ENCODE measurements around the gene FAM149A.
A peak's percentile ranks its signal among the peaks of the same experiment; 100 is the strongest.

FAM149A gene

DNA sequence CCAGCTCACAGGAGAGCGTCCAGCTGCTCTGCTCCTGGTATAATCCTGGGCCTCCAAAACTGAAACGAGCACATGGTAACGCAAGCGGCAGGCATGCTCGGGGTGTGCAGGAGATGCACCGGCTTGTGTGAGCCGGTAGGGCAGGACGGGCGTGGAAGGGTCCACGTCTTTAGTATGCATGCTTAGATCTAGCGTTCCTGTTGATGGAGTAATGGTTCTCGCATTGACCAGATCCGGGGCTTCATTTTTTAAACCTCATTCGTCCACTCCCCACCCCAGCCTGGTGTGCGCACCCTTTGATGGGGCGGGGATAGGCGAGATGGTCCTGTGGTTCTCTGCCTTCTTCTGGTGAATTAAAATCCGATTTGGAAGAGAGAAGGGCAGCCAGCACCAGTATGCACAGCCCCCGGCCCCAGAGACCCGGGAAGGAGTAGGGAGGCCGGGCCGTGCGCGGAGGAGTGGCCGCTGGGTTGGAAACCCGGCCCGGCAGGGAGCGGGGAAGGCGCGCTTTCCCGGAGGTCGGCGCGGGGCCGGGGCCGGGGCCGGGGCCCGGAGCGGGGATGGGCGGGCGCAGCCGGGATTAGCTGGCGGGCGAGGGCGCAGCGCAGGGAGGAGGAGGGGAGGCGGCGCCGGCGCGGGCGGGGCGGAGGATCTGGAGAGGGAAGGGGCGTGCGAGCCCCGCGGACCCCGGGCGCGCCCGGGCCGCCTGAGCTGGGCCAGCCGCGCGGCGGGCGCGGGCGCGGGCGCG lies 39.9 kb downstream of the FAM149A start:
- H3K4me1 ChIP-seq (ENCODE audit: insufficient read depth, low read length), result peaks cover 9% of the 10 kb centered on the region
- H3K9me3 ChIP-seq (ENCODE audit: low read length), result no peaks in the 10 kb centered on the region
- H3K4me3 ChIP-seq (ENCODE audit: low read depth in 1 of 2, low read length in 2 of 2), result peak overlapping the region; percentile 65 to 76
- peak overlapping the region; percentile 76 for H3K27ac ChIP-seq (ENCODE audit: low read depth, low read length)
- no peaks in the 10 kb centered on the region for H3K27me3 ChIP-seq (ENCODE audit: control insufficient read depth in 1 of 2, insufficient read depth in 2 of 2, low read length in 2 of 2)
- no peaks in the 10 kb centered on the region for H3K36me3 ChIP-seq (ENCODE audit: insufficient read depth, low read length)
- H3K9ac ChIP-seq (ENCODE audit: low read length), result no peak overlapping the region

DNA sequence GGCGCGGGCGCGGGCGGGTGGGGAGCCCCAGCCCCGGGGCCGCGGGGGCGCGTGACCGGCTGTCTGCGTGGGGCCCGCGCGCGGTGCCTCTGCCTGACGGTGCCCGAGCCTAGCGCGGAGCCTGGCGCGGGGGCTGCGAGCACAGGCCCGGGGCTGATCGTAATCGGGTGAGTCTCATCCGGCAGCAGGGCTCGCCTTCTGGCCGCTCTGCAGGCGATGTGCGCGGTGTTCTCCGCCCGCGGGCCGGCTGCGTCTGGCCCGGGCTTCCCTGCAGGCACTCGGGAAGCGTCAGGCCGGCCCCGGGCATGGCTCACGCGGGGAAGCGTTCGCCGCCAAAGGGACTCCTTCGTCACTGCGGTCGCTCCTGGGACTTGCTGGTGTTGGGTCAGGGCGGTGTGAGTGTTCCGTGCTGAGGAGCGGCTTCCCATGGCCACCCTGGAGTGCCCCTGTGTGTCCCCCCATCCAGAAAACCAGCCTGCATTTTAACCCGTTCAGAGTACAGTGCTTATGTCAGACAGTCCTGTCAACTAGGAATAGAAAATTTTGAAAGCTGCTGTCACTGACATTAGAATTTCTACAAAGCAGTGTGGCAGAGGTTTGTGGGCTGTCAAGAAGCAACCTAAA lies 40.6 kb downstream of the FAM149A start:
- no peaks in the 10 kb centered on the region for H3K36me3 ChIP-seq (ENCODE audit: insufficient read depth, low read length)
- peak overlapping the region; percentile 77 for H3K9ac ChIP-seq (ENCODE audit: low read length)
- peak overlapping the region; percentile 67 for H3K27ac ChIP-seq (ENCODE audit: low read depth, low read length)
- H3K9me3 ChIP-seq (ENCODE audit: low read length), result no peaks in the 10 kb centered on the region
- peaks cover 9% of the 10 kb centered on the region for H3K4me1 ChIP-seq (ENCODE audit: insufficient read depth, low read length)
- H3K27me3 ChIP-seq (ENCODE audit: control insufficient read depth in 1 of 2, insufficient read depth in 2 of 2, low read length in 2 of 2), result no peaks in the 10 kb centered on the region
- peak overlapping the region; percentile 43 to 71 for H3K4me3 ChIP-seq (ENCODE audit: low read depth in 1 of 2, low read length in 2 of 2)

DNA sequence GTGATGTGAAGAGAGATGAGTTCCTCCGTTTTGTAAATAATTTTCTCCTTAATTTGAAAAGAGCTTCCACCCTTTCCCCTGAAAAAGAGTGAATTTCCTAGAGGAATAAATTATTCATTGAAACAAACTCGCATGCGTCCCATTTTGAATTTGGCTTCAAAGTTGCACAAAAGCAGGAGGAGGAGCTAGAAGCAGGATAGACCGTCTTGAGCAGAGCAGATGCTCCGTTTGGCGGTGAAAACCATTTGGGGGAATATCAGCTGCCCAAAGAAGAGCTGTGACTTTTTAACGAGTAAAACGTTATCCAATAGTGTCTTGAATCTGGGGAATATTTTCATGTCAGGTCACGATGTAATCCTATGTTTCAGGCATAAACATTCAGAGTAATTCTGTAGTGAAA lies 42.0 kb downstream of the FAM149A start:
- Histone ChIP-seq H3K4me3 (ENCODE audit: low read depth in 1 of 2, low read length in 2 of 2) (peak overlapping the region in 1 of 2 donors; percentile 7), H3K9me3 (ENCODE audit: low read length) (no peaks in the 10 kb centered on the region), H3K4me1 (ENCODE audit: insufficient read depth, low read length) (peaks cover 9% of the 10 kb centered on the region), H3K36me3 (ENCODE audit: insufficient read depth, low read length) (no peaks in the 10 kb centered on the region), H3K27ac (ENCODE audit: low read depth, low read length) (no peak overlapping the region), H3K9ac (ENCODE audit: low read length) (no peak overlapping the region), H3K27me3 (ENCODE audit: control insufficient read depth in 1 of 2, insufficient read depth in 2 of 2, low read length in 2 of 2) (no peaks in the 10 kb centered on the region)

DNA sequence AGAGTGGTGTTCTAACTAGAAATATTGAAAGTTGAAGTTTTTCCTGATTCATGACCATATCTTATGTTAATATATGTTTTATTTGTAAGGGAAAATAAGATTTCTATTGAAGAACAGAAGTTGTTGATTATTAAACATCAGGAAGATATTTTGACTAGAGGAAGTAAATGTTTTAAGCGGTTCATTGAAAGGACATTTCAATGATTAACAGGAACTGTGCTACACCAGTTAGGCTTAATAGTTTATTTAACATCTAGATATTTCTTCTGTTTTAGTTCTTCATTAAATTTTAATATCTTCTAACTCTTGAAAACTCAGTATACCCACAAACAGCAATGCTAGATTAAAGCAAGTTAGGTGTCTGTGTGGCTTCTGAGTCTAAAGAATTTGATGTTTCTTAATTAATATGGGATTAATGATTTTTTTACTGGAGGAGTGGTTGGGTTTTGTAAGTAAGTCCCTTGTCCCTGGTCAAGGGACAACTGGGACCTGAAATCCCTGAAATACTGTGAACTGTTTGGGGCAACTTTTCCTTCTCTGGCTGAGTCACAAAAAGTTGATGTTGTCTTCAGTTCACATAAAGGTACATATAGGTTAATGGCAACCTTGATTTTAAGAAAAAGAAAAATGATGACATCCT lies 44.0 kb downstream of the FAM149A start:
- peaks cover 6% of the 10 kb centered on the region for H3K36me3 ChIP-seq (ENCODE audit: insufficient read depth, low read length)
- no peaks in the 10 kb centered on the region for H3K9me3 ChIP-seq (ENCODE audit: low read length)
- no peak overlapping the region for H3K27ac ChIP-seq (ENCODE audit: low read depth, low read length)
- H3K9ac ChIP-seq (ENCODE audit: low read length), result no peak overlapping the region
- no peaks in the 10 kb centered on the region for H3K27me3 ChIP-seq (ENCODE audit: control insufficient read depth in 1 of 2, insufficient read depth in 2 of 2, low read length in 2 of 2)
- H3K4me3 ChIP-seq (ENCODE audit: low read depth in 1 of 2, low read length in 2 of 2), result no peak overlapping the region
- peaks cover 9% of the 10 kb centered on the region for H3K4me1 ChIP-seq (ENCODE audit: insufficient read depth, low read length)

DNA sequence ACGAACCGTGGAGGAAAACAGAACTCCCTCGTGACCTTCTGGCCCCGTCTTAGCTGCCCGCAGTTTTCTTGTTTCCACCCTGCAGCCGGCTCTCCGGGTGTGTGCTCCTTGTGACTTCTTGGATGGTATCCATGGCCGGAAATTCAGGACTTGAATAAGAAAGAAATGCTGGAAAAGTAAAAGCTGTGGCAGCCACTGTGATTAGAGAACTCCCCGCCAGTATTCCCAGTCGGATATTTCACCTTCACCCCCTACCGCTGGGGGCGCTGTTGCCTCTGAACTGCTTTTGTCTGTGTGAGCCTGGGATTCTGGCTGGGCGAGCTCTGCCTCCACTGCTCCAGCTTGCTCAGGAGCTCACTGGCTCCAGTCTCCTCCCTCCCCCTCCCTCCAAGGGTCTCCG lies 45.4 kb downstream of the FAM149A start:
- H3K27me3 ChIP-seq (ENCODE audit: control insufficient read depth in 1 of 2, insufficient read depth in 2 of 2, low read length in 2 of 2), result no peaks in the 10 kb centered on the region
- H3K36me3 ChIP-seq (ENCODE audit: insufficient read depth, low read length), result peaks cover 7% of the 10 kb centered on the region
- H3K9me3 ChIP-seq (ENCODE audit: low read length), result no peaks in the 10 kb centered on the region
- H3K4me3 ChIP-seq (ENCODE audit: low read depth in 1 of 2, low read length in 2 of 2), result no peak overlapping the region
- peaks cover 9% of the 10 kb centered on the region for H3K4me1 ChIP-seq (ENCODE audit: insufficient read depth, low read length)
- no peak overlapping the region for H3K27ac ChIP-seq (ENCODE audit: low read depth, low read length)
- H3K9ac ChIP-seq (ENCODE audit: low read length), result no peak overlapping the region

DNA sequence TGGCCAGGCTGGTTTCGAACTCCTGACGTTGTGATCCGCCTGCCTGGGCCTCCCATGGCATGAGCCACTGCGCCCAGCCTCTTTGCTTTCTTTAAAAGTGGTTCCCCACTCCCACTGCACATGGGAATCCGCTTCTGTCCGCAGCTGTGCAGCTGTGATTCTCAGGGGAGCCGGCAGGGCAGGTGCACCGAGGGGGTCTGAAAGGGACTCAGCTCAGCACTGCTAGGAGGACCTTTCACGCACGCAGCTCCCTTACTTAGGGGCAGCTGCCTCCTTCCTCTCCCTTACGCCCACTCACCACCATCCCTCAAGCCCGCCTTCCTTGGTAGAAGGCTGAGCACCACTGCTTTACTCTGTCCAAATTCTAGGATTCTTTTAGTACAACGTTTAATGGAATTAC lies 46.4 kb downstream of the FAM149A start:
- Histone ChIP-seq H3K4me3 (ENCODE audit: low read depth in 1 of 2, low read length in 2 of 2) (no peak overlapping the region), H3K9ac (ENCODE audit: low read length) (no peak overlapping the region), H3K9me3 (ENCODE audit: low read length) (no peaks in the 10 kb centered on the region)

DNA sequence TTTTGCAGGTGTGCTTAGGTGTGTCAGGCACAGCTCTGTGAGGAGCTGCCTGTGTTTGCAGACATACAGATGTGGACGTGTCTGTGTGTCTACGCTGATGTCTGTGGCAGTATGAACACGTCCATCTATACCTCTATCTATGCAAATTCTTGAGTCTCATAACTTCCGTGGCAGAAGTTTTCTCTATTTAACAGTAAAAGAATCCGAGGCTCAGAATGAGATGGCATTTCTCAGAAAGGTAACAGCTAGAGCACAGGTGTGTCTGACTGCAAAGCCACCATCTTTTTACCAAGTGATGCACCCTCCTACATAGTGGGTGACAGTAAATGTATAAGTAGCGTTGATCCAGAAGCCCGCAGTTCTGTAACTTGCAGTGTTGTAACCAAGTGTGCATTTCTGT lies 47.0 kb downstream of the FAM149A start:
- no peak overlapping the region for H3K27ac ChIP-seq (ENCODE audit: low read depth, low read length)
- H3K9me3 ChIP-seq (ENCODE audit: low read length), result no peaks in the 10 kb centered on the region
- peaks cover 11% of the 10 kb centered on the region for H3K36me3 ChIP-seq (ENCODE audit: insufficient read depth, low read length)
- H3K4me1 ChIP-seq (ENCODE audit: insufficient read depth, low read length), result no peaks in the 10 kb centered on the region
- no peak overlapping the region for H3K4me3 ChIP-seq (ENCODE audit: low read depth in 1 of 2, low read length in 2 of 2)
- H3K9ac ChIP-seq (ENCODE audit: low read length), result no peak overlapping the region
- no peaks in the 10 kb centered on the region for H3K27me3 ChIP-seq (ENCODE audit: control insufficient read depth in 1 of 2, insufficient read depth in 2 of 2, low read length in 2 of 2)

More for the DNA sequence above, 46.4 kb downstream of the FAM149A start:
- no peak overlapping the region for H3K27ac ChIP-seq (ENCODE audit: low read depth, low read length)
- no peaks in the 10 kb centered on the region for H3K27me3 ChIP-seq (ENCODE audit: control insufficient read depth in 1 of 2, insufficient read depth in 2 of 2, low read length in 2 of 2)
- peaks cover 8% of the 10 kb centered on the region for H3K36me3 ChIP-seq (ENCODE audit: insufficient read depth, low read length)
- H3K4me1 ChIP-seq (ENCODE audit: insufficient read depth, low read length), result peaks cover 2% of the 10 kb centered on the region

DNA sequence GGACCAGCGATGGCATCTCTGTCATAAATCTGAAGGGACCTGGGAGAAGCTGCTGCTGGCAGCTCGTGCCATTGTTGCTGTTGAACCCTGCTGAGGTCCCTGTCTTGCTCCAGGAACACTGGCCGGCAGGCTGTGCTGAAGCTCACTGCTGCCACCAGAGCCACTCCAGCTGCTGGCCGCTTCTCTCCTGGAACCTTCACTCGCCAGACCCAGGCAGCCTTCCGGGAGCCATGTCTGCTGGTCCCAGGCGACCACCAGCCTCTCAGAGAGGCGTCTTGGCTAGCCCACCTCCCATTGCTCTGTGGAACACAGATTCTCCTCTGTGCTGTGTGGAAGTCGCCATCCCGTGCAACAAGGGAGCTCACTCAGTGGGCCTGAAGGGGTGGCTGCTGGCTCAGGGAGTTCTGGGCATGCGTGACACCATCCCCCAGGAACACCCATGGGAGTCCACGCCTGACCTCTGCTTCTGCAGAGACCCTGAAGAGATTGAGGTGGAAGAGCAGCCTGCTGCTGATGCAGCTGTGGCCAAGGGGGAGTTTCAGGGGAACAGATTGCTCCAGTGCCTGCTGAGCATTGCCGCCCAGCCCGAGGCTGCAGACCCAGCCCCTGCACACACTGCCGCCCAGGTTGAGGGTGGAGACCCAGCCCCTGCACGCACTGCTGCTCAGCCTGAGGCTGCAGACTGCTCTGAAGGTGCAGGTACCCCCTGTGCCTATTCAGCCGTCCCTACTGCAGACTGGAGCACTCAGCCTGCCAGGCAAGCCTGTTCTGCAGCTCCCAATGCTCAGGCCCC lies 53.7 kb downstream of the FAM149A start:
- H3K36me3 ChIP-seq (ENCODE audit: insufficient read depth, low read length), result peaks cover 15% of the 10 kb centered on the region

DNA sequence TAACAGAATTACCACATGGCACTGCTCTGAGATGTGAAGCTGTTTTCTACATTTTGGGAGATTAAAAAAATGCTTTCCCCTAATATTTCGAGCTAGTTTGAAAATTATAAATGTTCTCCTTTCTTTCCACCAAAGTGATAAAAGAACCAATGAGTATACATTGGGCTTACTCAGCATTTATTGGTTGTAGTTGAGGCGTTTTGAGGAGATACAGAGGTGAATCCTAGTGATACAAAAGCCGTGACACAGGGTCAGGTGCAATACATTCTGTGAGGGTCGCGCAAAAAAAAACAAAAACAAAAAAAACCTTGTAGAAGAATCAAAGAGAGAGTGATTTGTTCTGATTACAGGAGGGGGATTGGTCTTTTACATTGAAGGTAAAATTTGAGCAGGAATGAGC lies 54.5 kb downstream of the FAM149A start:
- Histone ChIP-seq H3K9ac (ENCODE audit: low read length) (no peak overlapping the region), H3K4me3 (ENCODE audit: low read depth in 1 of 2, low read length in 2 of 2) (no peak overlapping the region), H3K9me3 (ENCODE audit: low read length) (no peaks in the 10 kb centered on the region), H3K4me1 (ENCODE audit: insufficient read depth, low read length) (no peaks in the 10 kb centered on the region), H3K27me3 (ENCODE audit: control insufficient read depth in 1 of 2, insufficient read depth in 2 of 2, low read length in 2 of 2) (no peaks in the 10 kb centered on the region), H3K27ac (ENCODE audit: low read depth, low read length) (no peak overlapping the region), H3K36me3 (ENCODE audit: insufficient read depth, low read length) (peaks cover 12% of the 10 kb centered on the region)

More for the DNA sequence above, 53.7 kb downstream of the FAM149A start:
- Histone ChIP-seq H3K9ac (ENCODE audit: low read length) (no peak overlapping the region), H3K27ac (ENCODE audit: low read depth, low read length) (no peak overlapping the region), H3K27me3 (ENCODE audit: control insufficient read depth in 1 of 2, insufficient read depth in 2 of 2, low read length in 2 of 2) (no peaks in the 10 kb centered on the region), H3K4me3 (ENCODE audit: low read depth in 1 of 2, low read length in 2 of 2) (no peak overlapping the region), H3K9me3 (ENCODE audit: low read length) (no peaks in the 10 kb centered on the region), H3K4me1 (ENCODE audit: insufficient read depth, low read length) (no peaks in the 10 kb centered on the region)

DNA sequence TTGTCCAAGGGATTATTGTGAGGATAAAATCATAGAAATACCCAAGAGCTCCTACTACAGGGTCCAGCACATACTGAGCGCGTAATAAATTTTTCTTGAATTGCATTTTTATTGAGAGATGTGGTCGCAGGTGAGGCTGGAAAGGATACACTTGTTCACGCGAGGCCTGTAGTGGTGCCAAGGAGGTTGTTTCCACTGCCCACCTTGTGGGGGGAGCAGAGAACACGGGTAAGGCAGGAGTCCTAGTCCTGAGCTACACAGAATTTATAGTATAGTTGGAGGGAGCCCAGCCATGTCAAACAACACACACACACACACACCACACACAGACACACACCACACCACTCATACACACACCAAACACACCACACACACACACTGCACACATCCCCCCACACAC lies 55.1 kb downstream of the FAM149A start:
- H3K4me1 ChIP-seq (ENCODE audit: insufficient read depth, low read length), result no peaks in the 10 kb centered on the region
- no peak overlapping the region for H3K9ac ChIP-seq (ENCODE audit: low read length)
- H3K4me3 ChIP-seq (ENCODE audit: low read depth in 1 of 2, low read length in 2 of 2), result no peak overlapping the region
- no peak overlapping the region for H3K27ac ChIP-seq (ENCODE audit: low read depth, low read length)
- H3K9me3 ChIP-seq (ENCODE audit: low read length), result no peaks in the 10 kb centered on the region
- no peaks in the 10 kb centered on the region for H3K27me3 ChIP-seq (ENCODE audit: control insufficient read depth in 1 of 2, insufficient read depth in 2 of 2, low read length in 2 of 2)
- peaks cover 12% of the 10 kb centered on the region for H3K36me3 ChIP-seq (ENCODE audit: insufficient read depth, low read length)

DNA sequence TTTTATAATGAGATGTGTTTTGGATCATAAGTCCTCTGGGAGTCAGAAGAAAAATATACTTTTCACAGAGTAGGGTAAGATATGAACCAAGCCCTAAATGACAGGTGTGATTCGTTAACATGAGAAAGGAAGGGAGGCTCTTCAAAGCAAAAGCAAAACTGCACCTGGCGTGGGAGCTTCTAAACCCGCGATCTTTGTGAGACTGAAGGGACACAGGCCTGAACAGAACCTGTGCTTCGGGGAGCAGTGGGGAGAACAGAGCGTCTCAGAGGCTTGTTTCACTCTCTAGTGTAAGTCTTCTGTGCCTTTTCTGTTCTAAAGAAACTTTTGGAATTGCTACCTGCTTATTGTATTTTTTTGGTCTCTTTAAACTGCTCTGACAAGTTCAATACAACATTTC lies 56.6 kb downstream of the FAM149A start:
- Histone ChIP-seq H3K27ac (ENCODE audit: low read depth, low read length) (no peak overlapping the region), H3K9me3 (ENCODE audit: low read length) (no peaks in the 10 kb centered on the region), H3K27me3 (ENCODE audit: control insufficient read depth in 1 of 2, insufficient read depth in 2 of 2, low read length in 2 of 2) (no peaks in the 10 kb centered on the region), H3K4me1 (ENCODE audit: insufficient read depth, low read length) (no peaks in the 10 kb centered on the region), H3K4me3 (ENCODE audit: low read depth in 1 of 2, low read length in 2 of 2) (no peak overlapping the region), H3K36me3 (ENCODE audit: insufficient read depth, low read length) (peaks cover 9% of the 10 kb centered on the region), H3K9ac (ENCODE audit: low read length) (no peak overlapping the region)
